Mesendoderm (in vitro differentiated cells): ENCODE results near the gene ZFYVE26.

Experiments
- DNase-seq: peaks from one replicate; pipeline ENCODE4 v3.0.0; 2013
- H2AK5ac ChIP-seq: 2 replicates; pipeline ENCODE4 v1.6.1; 2013; ENCODE audit warnings: low read length, inconsistent platforms
- H2BK120ac ChIP-seq: 2 replicates; pipeline ENCODE4 v1.6.1; 2013; ENCODE audit warnings: low read depth, mild to moderate bottlenecking, low read length, moderate library complexity, mixed read lengths
- H2BK15ac ChIP-seq: replicated peaks from 2 replicates; pipeline ENCODE4 v1.6.1; 2013; ENCODE audit warnings: low read depth, mild to moderate bottlenecking, moderate library complexity
- H2BK5ac ChIP-seq: 2 replicates; pipeline ENCODE4 v1.6.1; 2013; ENCODE audit warnings: low read length, inconsistent platforms
- H3K18ac ChIP-seq: 2 replicates; pipeline ENCODE4 v1.6.1; 2013; ENCODE audit warnings: mild to moderate bottlenecking, low read length, mixed read lengths
- H3K23ac ChIP-seq: one replicate; pipeline ENCODE4 v1.6.1; 2013; ENCODE audit warnings: low read length
- H3K27ac ChIP-seq: 2 replicates; pipeline ENCODE4 v1.5.1; 2013; ENCODE audit warnings: low read depth, mild to moderate bottlenecking, inconsistent platforms, low read length, moderate library complexity
- H3K27me3 ChIP-seq: 2 replicates; pipeline ENCODE4 v1.6.1; 2013; ENCODE audit warnings: low read length, control low read depth, mild to moderate bottlenecking, inconsistent platforms; ENCODE audit not compliant: insufficient read depth, poor library complexity
- H3K36me3 ChIP-seq: 2 replicates; pipeline ENCODE4 v1.6.1; 2013; ENCODE audit warnings: low read length, inconsistent platforms; ENCODE audit not compliant: control insufficient read depth, insufficient read depth
- H3K4ac ChIP-seq: one replicate; pipeline ENCODE4 v1.6.1; 2013; ENCODE audit warnings: low read depth, mild to moderate bottlenecking, low read length, moderate library complexity
- H3K4me1 ChIP-seq: 2 replicates; pipeline ENCODE4 v1.6.1; 2013; ENCODE audit warnings: low read depth, low read length, inconsistent platforms; ENCODE audit not compliant: control insufficient read depth
- H3K4me2 ChIP-seq: 2 replicates; pipeline ENCODE4 v1.6.1; 2013; ENCODE audit warnings: low read length
- H3K4me3 ChIP-seq: 2 replicates; pipeline ENCODE4 v1.5.1; 2013; ENCODE audit warnings: mild to moderate bottlenecking, low read length
- H3K56ac ChIP-seq: one replicate; pipeline ENCODE4 v1.6.1; 2013; ENCODE audit warnings: low read length
- H3K79me1 ChIP-seq: 2 replicates; pipeline ENCODE4 v1.6.1; 2013; ENCODE audit warnings: low read length, inconsistent platforms
- H3K79me2 ChIP-seq: 2 replicates; pipeline ENCODE4 v1.6.1; 2013; ENCODE audit warnings: mild to moderate bottlenecking, low read length; ENCODE audit not compliant: control insufficient read depth, insufficient read depth
- H3K9ac ChIP-seq: 2 replicates; pipeline ENCODE4 v1.6.1; 2013; ENCODE audit warnings: low read length, inconsistent platforms
- H4K5ac ChIP-seq: one replicate; pipeline ENCODE4 v1.6.1; 2013; ENCODE audit warnings: low read length
- H4K8ac ChIP-seq: one replicate; pipeline ENCODE4 v1.6.1; 2013; ENCODE audit warnings: low read depth, mild to moderate bottlenecking, control low read depth, low read length, moderate library complexity
- WGBS: extraction: QIAGEN DNeasy Blood & Tissue Kit; methylation state at CpG from one replicate; pipeline ENCODE4 v1.1.7; 2013; ENCODE audit warnings: low lambda C conversion rate, missing lambda C conversion rate; ENCODE audit not compliant: insufficient coverage; ENCODE audit errors: extremely low coverage; 5-methylcytosine and 5-hydroxymethylcytosine counted together

The ZFYVE26 gene

DNA sequence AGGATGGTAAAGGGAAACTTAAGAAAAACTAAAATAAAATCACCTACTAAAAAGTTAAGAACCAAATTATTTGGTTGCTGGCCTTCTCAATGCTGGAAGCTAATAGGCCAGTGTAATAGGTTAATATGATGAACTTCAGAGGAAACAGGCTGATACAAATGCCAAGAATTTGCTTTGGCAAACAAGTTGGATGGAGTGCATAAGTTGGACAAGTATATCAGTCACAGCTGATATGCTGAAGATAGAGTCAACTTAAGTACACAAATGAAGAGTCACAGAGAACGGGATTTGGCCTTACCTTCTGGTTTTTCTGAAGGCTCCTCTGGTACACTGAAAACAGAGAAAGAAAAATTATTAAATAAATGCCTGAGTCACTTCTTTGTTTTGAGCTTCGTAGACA is 48.2 kb downstream of the ZFYVE26 start:
- no CpG with 5 or more reads among the region's 2 CpGs for WGBS
- DNase-seq: no peak

DNA sequence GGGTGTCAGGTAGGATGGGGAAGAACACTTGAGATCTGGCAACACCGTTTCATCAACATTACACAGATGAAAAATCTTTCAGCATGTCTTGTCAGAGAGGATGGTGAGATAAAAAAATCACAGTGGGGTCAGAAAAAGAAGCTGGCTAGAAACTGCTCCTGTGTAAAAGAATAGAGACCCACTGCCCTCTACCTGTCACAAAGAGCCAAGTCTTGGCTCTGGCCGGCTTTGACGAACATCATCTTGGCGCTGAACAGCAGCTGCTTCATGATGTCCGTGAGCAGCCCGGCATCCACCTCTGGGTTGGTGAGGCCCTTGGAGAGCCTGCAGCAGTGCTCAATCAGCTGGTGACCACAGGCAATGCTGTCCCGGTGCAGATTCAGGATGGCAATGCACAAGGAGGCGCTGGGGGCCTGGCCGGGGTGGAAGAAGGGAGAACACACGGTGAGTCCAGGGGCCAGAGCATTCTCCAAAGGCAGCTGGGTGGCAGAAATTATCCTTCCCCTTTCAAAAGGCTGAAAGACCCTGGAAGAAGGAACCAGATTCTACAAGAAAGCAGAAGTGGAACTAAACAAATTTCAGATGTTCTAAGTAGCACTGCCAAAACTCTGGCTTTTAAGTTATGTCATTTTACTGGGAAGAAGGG is 50.2 kb downstream of the ZFYVE26 start:
- no peak overlapping the region for H3K4me3 ChIP-seq
- H3K36me3 ChIP-seq: peaks cover 14% of the 10 kb centered on the region
- no peak overlapping the region for H2AK5ac ChIP-seq
- DNase-seq: no peak
- H2BK5ac ChIP-seq: no peak overlapping the region
- no peak overlapping the region for H3K23ac ChIP-seq
- no peak overlapping the region for H2BK15ac ChIP-seq
- H4K5ac ChIP-seq: no peak overlapping the region
- H3K4me1 ChIP-seq: no peaks in the 10 kb centered on the region
- no peak overlapping the region for H3K27ac ChIP-seq
- H3K79me1 ChIP-seq: no peaks in the 10 kb centered on the region
- H3K27me3 ChIP-seq: no peaks in the 10 kb centered on the region
- H4K8ac ChIP-seq: no peak overlapping the region
- H3K4ac ChIP-seq: no peak overlapping the region
- H3K79me2 ChIP-seq: no peaks in the 10 kb centered on the region
- H3K9ac ChIP-seq: no peak overlapping the region
- H3K56ac ChIP-seq: no peak overlapping the region
- H2BK120ac ChIP-seq: no peak overlapping the region
- no peak overlapping the region for H3K18ac ChIP-seq
- H3K4me2 ChIP-seq: no peak overlapping the region
- no CpG with 5 or more reads among the region's 10 CpGs for WGBS

More for the DNA sequence above, 48.2 kb downstream of the ZFYVE26 start:
- Histone ChIP-seq H3K4me1 (no peaks in the 10 kb centered on the region), H3K9ac (no peak overlapping the region), H3K27ac (no peak overlapping the region), H3K4ac (no peak overlapping the region), H2BK15ac (no peak overlapping the region), H3K36me3 (peaks cover 11% of the 10 kb centered on the region), H3K79me2 (no peaks in the 10 kb centered on the region), H2BK120ac (no peak overlapping the region), H3K4me2 (no peak overlapping the region), H3K27me3 (no peaks in the 10 kb centered on the region), H4K8ac (no peak overlapping the region), H2AK5ac (no peak overlapping the region), H3K56ac (no peak overlapping the region), H2BK5ac (no peak overlapping the region), H3K23ac (no peak overlapping the region), H3K18ac (no peak overlapping the region), H3K4me3 (no peak overlapping the region), H3K79me1 (no peaks in the 10 kb centered on the region), H4K5ac (no peak overlapping the region)

DNA sequence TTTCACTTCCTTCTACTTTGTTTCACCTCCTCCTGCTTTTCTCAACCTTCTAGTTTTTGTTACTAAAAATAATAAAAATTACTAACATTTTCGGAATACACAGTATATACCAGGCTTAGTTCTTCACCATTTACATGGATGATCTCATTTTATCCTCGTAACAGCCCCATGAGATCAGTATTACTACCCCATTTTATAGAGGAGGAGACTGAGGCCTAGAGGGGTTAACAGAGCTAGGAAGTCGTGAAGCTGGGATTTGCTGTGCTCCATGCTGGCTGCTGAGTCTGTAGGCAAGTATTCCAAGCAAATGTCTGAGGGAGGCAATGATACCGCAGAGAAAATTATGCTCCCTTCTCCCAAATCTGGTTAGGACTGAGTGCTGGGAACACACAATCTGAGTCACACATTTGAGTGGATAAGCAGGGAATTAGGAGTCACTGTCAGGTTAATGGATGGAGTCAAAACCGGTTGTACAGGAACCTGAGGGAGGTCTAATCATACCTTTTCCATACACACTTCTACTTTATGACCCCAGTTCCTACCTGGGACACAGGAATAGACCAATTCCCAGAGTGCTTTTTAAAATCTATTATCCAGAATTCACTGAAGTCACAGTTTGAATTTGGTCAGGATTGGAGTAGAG is 51.1 kb downstream of the ZFYVE26 start:
- H3K27ac ChIP-seq: no peak overlapping the region

DNA sequence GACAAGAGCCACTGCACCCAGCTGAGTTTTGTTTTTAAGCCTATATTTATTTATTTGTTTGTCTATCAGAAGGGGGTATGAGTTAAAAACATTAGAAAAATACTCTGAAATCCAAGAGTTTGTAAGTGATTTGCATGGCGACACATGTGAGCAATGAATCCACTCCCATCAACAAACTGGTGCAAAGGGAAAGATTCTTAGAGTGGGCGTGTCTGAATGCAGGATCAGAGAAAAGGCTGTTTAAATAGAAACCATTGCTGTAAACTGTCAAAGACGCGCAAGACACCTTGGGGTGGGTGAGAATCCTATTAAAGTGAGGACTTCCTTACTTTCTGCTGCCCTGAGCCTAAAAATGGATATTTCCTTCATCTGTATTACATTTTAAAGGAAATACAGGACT is 51.9 kb downstream of the ZFYVE26 start:
- Histone ChIP-seq H3K4ac (no peak overlapping the region), H3K27ac (no peak overlapping the region), H2BK5ac (no peak overlapping the region), H3K23ac (no peak overlapping the region), H4K5ac (no peak overlapping the region), H3K4me1 (no peaks in the 10 kb centered on the region), H2BK15ac (no peak overlapping the region), H2BK120ac (no peak overlapping the region), H3K79me1 (no peaks in the 10 kb centered on the region), H3K79me2 (no peaks in the 10 kb centered on the region), H3K4me2 (no peak overlapping the region), H3K27me3 (no peaks in the 10 kb centered on the region), H3K9ac (no peak overlapping the region), H3K36me3 (peaks cover 18% of the 10 kb centered on the region), H2AK5ac (no peak overlapping the region), H3K18ac (no peak overlapping the region), H3K56ac (no peak overlapping the region), H3K4me3 (no peak overlapping the region), H4K8ac (no peak overlapping the region)
- no CpG with 5 or more reads among the region's 4 CpGs for WGBS
- no peak for DNase-seq

More for the DNA sequence above, 51.1 kb downstream of the ZFYVE26 start:
- Histone ChIP-seq H3K23ac (no peak overlapping the region), H3K4me3 (no peak overlapping the region), H2BK120ac (no peak overlapping the region), H3K56ac (no peak overlapping the region), H3K27me3 (no peaks in the 10 kb centered on the region), H3K36me3 (peaks cover 18% of the 10 kb centered on the region), H4K5ac (no peak overlapping the region), H3K4me1 (no peaks in the 10 kb centered on the region), H3K18ac (no peak overlapping the region), H4K8ac (no peak overlapping the region), H2BK5ac (no peak overlapping the region), H3K79me1 (no peaks in the 10 kb centered on the region), H3K9ac (no peak overlapping the region), H2BK15ac (no peak overlapping the region), H3K4me2 (no peak overlapping the region), H3K79me2 (no peaks in the 10 kb centered on the region), H3K4ac (no peak overlapping the region), H2AK5ac (no peak overlapping the region)
- no peak for DNase-seq
- no CpG with 5 or more reads among the region's 5 CpGs for WGBS

DNA sequence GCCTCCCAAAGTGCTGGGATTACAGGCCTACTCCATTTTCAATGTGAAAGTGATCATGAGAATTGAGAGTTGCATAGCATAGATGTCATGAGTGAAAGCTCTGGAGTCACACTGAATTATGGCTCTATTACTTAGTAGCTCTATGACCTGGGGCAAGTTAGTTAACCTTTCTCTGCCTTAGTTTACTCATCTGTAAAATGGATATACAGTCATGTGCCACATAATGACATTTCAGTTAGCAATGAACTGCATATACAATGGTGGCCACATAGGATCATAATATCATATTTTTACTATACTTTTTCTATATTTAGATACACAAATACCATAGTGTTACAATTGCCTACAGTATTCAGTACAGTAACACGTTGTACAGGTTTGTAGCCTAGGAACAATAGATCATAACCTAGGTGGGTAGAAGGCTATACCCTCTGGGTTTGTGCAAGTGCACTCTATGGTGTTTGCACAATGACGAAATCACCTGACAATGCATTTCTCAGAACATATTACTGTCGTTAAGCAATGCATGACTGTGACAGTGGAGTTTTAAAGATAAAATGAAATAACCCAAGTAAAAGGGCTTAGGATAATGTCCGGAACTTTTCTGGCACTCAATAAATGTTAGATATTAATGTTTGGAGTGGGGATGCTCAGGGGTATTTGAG is 53.1 kb downstream of the ZFYVE26 start:
- Histone ChIP-seq H3K4me2 (no peak overlapping the region), H3K27ac (no peak overlapping the region), H3K79me2 (no peaks in the 10 kb centered on the region), H3K18ac (no peak overlapping the region), H3K79me1 (no peaks in the 10 kb centered on the region), H3K4ac (no peak overlapping the region), H3K36me3 (peaks cover 18% of the 10 kb centered on the region), H2AK5ac (no peak overlapping the region), H3K4me3 (no peak overlapping the region), H3K9ac (no peak overlapping the region), H3K27me3 (no peaks in the 10 kb centered on the region), H4K8ac (no peak overlapping the region), H2BK15ac (no peak overlapping the region), H3K23ac (no peak overlapping the region), H4K5ac (no peak overlapping the region), H3K4me1 (no peaks in the 10 kb centered on the region), H2BK5ac (no peak overlapping the region), H3K56ac (no peak overlapping the region), H2BK120ac (no peak overlapping the region)
- WGBS: no CpG with 5 or more reads among the region's 4 CpGs
- DNase-seq: no peak
